Measurements from ENCODE around the gene BET1L. TPM values are rescaled to one million over a fixed set of nuclear protein-coding genes. Genes with fewer than 3 reads are reported as not detected.

The BET1L gene
- total RNA-seq, 1 donor from 2014 or later, result 46.9 TPM

DNA sequence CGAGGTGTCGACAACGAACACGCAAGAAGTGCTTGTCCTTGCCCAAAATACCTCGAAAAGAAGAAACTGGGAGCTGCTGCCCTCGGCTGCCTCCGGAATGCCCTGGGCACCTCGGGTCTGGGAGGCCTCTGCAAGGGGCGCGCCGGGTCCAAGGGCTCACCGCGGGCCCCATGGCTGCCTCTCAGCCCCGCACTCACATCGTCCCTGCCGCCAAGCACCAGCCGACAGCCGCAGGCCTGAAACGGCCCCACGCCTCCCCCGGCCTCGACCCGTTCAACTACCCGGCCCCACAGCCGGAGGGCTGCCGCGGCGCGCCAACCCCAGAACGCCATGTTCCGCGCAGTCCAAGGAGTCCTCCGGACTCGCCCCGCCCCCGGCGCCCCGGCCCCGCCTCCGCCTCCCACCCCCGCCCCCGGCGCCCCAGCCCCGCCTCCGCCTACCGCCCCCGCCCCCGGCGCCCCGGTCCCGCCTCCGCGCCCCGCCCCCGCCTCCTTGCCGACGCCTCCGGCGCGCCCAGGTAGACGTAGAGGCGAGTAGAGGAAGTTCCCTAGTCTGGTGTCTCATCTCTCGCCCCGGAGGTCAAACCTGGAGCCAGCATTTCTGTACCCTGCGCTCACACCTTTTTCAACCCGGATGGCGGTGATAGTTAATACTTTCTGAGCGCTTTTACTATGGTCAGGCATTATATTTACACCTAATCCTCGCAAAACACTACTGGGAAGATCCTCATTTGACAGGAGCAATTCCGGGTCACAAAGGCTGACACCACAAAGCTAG is 29.0 kb upstream of the BET1L start, which contains the start of gene SIRT3:
SIRT3 (minus strand) TSS at position 346 of the 777 bp plus-strand sequence; CDS start at position 332, 14 bp downstream.
- Mint-ChIP-seq H3K9me3 (ENCODE audit: low read depth) (no peaks in the 10 kb centered on the region), H3K4me3 (ENCODE audit: low read depth) (peak within 1 kb of the TSS; percentile 95), H3K27ac (peak within 1 kb of the TSS; percentile 99), H3K27me3 (no peaks in the 10 kb centered on the region), H3K36me3 (ENCODE audit: insufficient read depth) (peaks cover 2% of the 10 kb centered on the region), H3K4me1 (ENCODE audit: low read depth) (peaks cover 11% of the 10 kb centered on the region)
- TF ChIP-seq, protein P1, sequence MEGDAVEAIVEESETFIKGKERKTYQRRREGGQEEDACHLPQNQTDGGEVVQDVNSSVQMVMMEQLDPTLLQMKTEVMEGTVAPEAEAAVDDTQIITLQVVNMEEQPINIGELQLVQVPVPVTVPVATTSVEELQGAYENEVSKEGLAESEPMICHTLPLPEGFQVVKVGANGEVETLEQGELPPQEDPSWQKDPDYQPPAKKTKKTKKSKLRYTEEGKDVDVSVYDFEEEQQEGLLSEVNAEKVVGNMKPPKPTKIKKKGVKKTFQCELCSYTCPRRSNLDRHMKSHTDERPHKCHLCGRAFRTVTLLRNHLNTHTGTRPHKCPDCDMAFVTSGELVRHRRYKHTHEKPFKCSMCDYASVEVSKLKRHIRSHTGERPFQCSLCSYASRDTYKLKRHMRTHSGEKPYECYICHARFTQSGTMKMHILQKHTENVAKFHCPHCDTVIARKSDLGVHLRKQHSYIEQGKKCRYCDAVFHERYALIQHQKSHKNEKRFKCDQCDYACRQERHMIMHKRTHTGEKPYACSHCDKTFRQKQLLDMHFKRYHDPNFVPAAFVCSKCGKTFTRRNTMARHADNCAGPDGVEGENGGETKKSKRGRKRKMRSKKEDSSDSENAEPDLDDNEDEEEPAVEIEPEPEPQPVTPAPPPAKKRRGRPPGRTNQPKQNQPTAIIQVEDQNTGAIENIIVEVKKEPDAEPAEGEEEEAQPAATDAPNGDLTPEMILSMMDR (IDR thresholded peaks at IDR 0.05; ENCODE audit: unreplicated experiment), result peak; percentile 39
- peak; percentile 67 for DNase-seq (ENCODE audit: low spot score, unreplicated experiment)

DNA sequence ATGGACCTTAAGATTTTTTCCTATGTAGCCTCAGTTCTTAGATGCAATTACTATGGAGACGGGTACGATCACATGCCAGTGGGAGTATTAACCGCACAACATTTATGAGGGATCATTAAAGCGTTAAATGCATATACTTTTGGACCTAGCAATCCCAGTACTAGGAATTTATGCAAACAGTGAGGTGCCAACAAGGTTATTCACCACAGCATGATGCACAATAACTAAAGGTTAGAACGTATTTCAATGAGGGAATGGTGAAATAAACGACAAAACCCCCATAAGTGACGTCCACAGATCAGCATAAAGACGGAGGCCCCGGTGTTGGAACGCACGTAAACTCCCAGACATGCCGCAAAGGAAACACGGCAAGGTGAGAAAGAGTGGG is 28.4 kb upstream of the BET1L start:
- peaks cover 2% of the 10 kb centered on the region for H3K36me3 Mint-ChIP-seq (ENCODE audit: insufficient read depth)
- no peak for DNase-seq (ENCODE audit: low spot score, unreplicated experiment)
- peak overlapping the region; percentile 95 for H3K27ac Mint-ChIP-seq
- H3K4me1 Mint-ChIP-seq (ENCODE audit: low read depth), result peaks cover 11% of the 10 kb centered on the region
- H3K4me3 Mint-ChIP-seq (ENCODE audit: low read depth), result peak overlapping the region; percentile 85
- H3K9me3 Mint-ChIP-seq (ENCODE audit: low read depth), result no peaks in the 10 kb centered on the region
- no peaks in the 10 kb centered on the region for H3K27me3 Mint-ChIP-seq
- TF ChIP-seq, protein P1 (IDR thresholded peaks at IDR 0.05; ENCODE audit: unreplicated experiment), result no peak

DNA sequence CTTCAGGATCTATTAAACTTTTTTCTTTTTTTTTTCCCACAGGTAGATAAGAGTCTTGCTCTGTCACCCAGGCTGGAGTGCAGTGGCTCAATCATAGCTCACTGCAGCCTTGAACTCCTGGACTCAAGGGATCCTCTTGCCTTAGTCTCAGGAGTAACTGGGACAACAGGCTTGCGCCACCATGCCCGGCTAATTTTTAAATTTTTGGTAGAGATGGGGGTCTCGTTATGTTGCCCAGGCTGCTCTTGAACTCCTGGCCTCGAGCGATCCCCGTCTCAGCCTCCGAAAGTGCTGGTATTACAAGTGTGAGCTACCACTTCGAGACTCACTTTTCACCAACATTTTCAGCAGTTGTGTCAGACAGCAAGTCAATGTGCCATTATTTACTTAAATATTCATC is 28.0 kb upstream of the BET1L start:
- TF ChIP-seq, protein P1 (IDR thresholded peaks at IDR 0.05; ENCODE audit: unreplicated experiment), result no peak
- Mint-ChIP-seq H3K27ac (peak overlapping the region; percentile 95), H3K27me3 (no peaks in the 10 kb centered on the region)

DNA sequence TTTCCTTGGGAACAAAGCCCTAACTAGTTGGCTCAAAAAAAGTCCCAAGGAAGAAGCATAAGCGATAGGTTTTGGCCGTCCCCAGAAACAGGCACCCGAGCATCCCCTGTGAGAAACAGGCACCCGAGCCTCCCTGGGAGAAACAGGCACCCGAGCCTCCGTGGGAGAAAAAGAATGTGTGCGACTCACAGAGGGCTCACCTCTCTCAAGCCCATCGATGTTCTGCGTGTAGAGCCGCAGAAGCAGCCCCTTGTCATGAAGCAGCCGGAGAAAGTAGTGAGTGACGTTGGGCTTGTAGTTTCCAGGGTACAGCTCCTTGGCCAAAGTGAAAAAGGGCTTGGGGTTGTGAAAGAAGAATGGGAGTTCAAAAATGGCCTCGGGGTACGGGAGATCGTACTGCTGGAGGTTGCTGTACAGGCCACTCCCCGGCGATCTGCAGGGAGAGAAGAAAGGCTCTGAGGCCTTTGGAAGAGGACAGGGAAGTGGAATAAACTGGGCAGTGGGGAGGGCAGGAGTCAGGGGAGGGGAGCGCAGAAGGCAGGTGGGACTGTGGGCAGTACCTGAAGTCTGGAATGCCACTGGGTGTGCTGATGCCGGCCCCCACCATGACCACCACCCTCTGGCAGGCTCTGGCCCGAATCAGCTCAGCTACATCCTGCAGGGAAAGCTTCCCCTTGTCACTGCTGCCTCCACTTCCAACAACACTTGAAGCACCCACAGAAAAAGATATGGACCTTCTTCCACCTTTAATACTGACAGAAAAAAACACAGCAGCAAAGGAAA is 25.8 kb upstream of the BET1L start:
- TF ChIP-seq, protein P1 (IDR thresholded peaks at IDR 0.05; ENCODE audit: unreplicated experiment), result no peak
- Mint-ChIP-seq H3K36me3 (ENCODE audit: insufficient read depth) (peaks cover 5% of the 10 kb centered on the region), H3K27ac (no peak overlapping the region), H3K4me1 (ENCODE audit: low read depth) (peaks cover 7% of the 10 kb centered on the region), H3K4me3 (ENCODE audit: low read depth) (no peak overlapping the region), H3K27me3 (no peaks in the 10 kb centered on the region), H3K9me3 (ENCODE audit: low read depth) (no peaks in the 10 kb centered on the region)
- no peak for DNase-seq (ENCODE audit: low spot score, unreplicated experiment)

More for the DNA sequence above, 28.0 kb upstream of the BET1L start:
- H3K36me3 Mint-ChIP-seq (ENCODE audit: insufficient read depth), result peaks cover 5% of the 10 kb centered on the region
- no peaks in the 10 kb centered on the region for H3K9me3 Mint-ChIP-seq (ENCODE audit: low read depth)
- no peak for DNase-seq (ENCODE audit: low spot score, unreplicated experiment)
- H3K4me3 Mint-ChIP-seq (ENCODE audit: low read depth), result peak overlapping the region; percentile 85
- peaks cover 11% of the 10 kb centered on the region for H3K4me1 Mint-ChIP-seq (ENCODE audit: low read depth)

DNA sequence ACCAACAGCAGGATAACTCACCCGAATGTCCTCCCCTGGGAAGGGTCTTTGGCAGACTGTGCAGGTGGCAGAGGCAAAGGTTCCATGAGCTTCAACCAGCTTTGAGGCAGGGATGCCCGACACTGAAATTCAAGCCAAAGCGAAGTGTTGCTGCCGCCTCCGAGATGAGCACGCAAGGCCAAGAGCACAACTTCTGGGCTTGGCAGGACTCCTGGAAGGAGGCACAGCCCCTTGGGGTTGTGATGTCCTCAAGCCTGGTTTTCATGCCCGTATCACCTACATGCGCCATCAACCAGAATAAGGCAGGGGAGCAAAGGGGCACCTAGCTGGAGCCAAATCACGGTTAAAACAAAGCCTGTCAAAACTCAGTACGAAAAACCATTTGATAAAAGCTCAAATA is 23.2 kb upstream of the BET1L start:
- Mint-ChIP-seq H3K27ac (no peak overlapping the region), H3K9me3 (ENCODE audit: low read depth) (no peaks in the 10 kb centered on the region)

More for the DNA sequence above, 23.2 kb upstream of the BET1L start:
- peaks cover 5% of the 10 kb centered on the region for H3K4me1 Mint-ChIP-seq (ENCODE audit: low read depth)
- TF ChIP-seq, protein P1 (IDR thresholded peaks at IDR 0.05; ENCODE audit: unreplicated experiment), result no peak
- no peak for DNase-seq (ENCODE audit: low spot score, unreplicated experiment)
- peaks cover 5% of the 10 kb centered on the region for H3K36me3 Mint-ChIP-seq (ENCODE audit: insufficient read depth)
- H3K4me3 Mint-ChIP-seq (ENCODE audit: low read depth), result no peak overlapping the region
- no peaks in the 10 kb centered on the region for H3K27me3 Mint-ChIP-seq

Data from progenitor cell of endocrine pancreas (in vitro differentiated cells).